Dedifferentiated amniotic fluid mesenchymal stem cell (primary cell): Measurements from ENCODE around the gene BAD.
"Not testable (repeated sequence)": the region's sequence is repeated elsewhere in the genome, so short reads cannot be mapped to it uniquely, and the experiment has no call there.

Experiments
- DNase-seq: peaks from one replicate; pipeline ENCODE4 v3.0.0-alpha.2; 2016; ENCODE audit errors: extremely low spot score

The BAD gene

GRCh38 chr11:64314805-64315561 lies 30.5 kb upstream of the BAD start:
- DNase-seq: no peak

- no peak for DNase-seq
Measured at GRCh38 chr11:64314146-64314804, 29.8 kb upstream of the BAD start.

GRCh38 chr11:64313491-64314145 lies 29.2 kb upstream of the BAD start:
- DNase-seq: no peak

- DNase-seq: no peak
Measured at GRCh38 chr11:64312947-64313346, 28.5 kb upstream of the BAD start.

- DNase-seq: not testable (repeated sequence)
Measured at GRCh38 chr11:64307795-64308194, 23.3 kb upstream of the BAD start.

GRCh38 chr11:64306876-64307622 lies 22.6 kb upstream of the BAD start:
- no peak for DNase-seq

GRCh38 chr11:64306563-64306875 lies 22.1 kb upstream of the BAD start:
- DNase-seq: no peak

- DNase-seq: no peak
Measured at GRCh38 chr11:64305691-64306562, 21.5 kb upstream of the BAD start.

- DNase-seq: peak; percentile 96
Measured at GRCh38 chr11:64305075-64305690, 20.7 kb upstream of the BAD start, which contains the start of gene ESRRA. TSS of gene ESRRA (plus strand) at chr11:64305524. CDS start at chr11:64307180, 1,656 bp downstream.

GRCh38 chr11:64304316-64305072 lies 20.0 kb upstream of the BAD start:
- DNase-seq: peak; percentile 86

GRCh38 chr11:64304032-64304315 lies 19.5 kb upstream of the BAD start:
- DNase-seq: no peak

GRCh38 chr11:64303109-64304031 lies 18.9 kb upstream of the BAD start:
- no peak for DNase-seq

GRCh38 chr11:64299847-64300648 lies 15.6 kb upstream of the BAD start, which contains the start of gene CATSPERZ:
TSS of gene CATSPERZ (plus strand) at chr11:64300358. CDS start at chr11:64300411, 53 bp downstream.
- DNase-seq: no peak

GRCh38 chr11:64298966-64299846 lies 14.7 kb upstream of the BAD start:
- DNase-seq: no peak

GRCh38 chr11:64297699-64298358 lies 13.4 kb upstream of the BAD start:
- no peak for DNase-seq

GRCh38 chr11:64296830-64297698 lies 12.6 kb upstream of the BAD start:
- DNase-seq: no peak
